CD4-positive, alpha-beta T cell (primary cell): ENCODE measurements around the gene SLC8A2. TPM values are rescaled to one million over a fixed set of nuclear protein-coding genes. Genes with fewer than 3 reads are reported as not detected.

Source experiments
- ATAC-seq: fragments of 200-7000 bp; cut with Tn5 transposase; one replicate; pipeline ENCODE4 v1.10.0; 2022; ENCODE audit warnings: mild to moderate bottlenecking; ENCODE audit not compliant: poor library complexity
- CTCF ChIA-PET: fragments of 350-600 bp; sonication (Branson Sonifier 250); formaldehyde crosslinking; loops from one replicate; lab custom pipeline; 2021; ENCODE audit warnings: antibody characterized with exemption, inconsistent platforms; lab: Charles Lee
- POLR2A ChIA-PET: fragments of 350-600 bp; sonication (Branson Sonifier 250); formaldehyde crosslinking; loops from one replicate; lab custom pipeline; 2021; ENCODE audit warnings: antibody characterized with exemption, inconsistent platforms; lab: Charles Lee
- DNase-seq, 14 experiments: peaks; one replicate each; pipeline ENCODE4 v3.0.0-alpha.2; 2013 to 2020; ENCODE audit warnings: mixed read lengths in 2 of 14
- H3K27ac ChIP-seq, 2 donors: one replicate each; pipeline versions ENCODE4 v1.5.1 to v1.7.0; 2013; ENCODE audit warnings: low read length in 2 of 2, low read depth in 1 of 2, mild to moderate bottlenecking in 1 of 2
- H3K27me3 ChIP-seq, 2 experiments: 1 replicate in 1 of 2; 2 replicates in 1 of 2; pipeline versions ENCODE4 v1.6.1 to v1.7.0; 2013; ENCODE audit warnings: low read length in 2 of 2, control low read depth in 1 of 2, mild to moderate bottlenecking in 1 of 2, moderate library complexity in 1 of 2; ENCODE audit not compliant: insufficient read depth in 2 of 2, control insufficient read depth in 1 of 2
- H3K36me3 ChIP-seq: one replicate; pipeline ENCODE4 v1.6.1; 2013; ENCODE audit warnings: low read length, control low read depth; ENCODE audit not compliant: insufficient read depth
- H3K4me1 ChIP-seq: one replicate; pipeline ENCODE4 v1.6.1; 2013; ENCODE audit warnings: low read length, control low read depth; ENCODE audit not compliant: insufficient read depth
- H3K4me3 ChIP-seq: one replicate; pipeline ENCODE4 v1.5.1; 2013; ENCODE audit warnings: mild to moderate bottlenecking, low read length, moderate library complexity
- H3K9me3 ChIP-seq, 2 experiments: 1 replicate in 1 of 2; 2 replicates in 1 of 2; pipeline versions ENCODE4 v1.6.1 to v1.7.0; 2013; ENCODE audit warnings: low read length in 2 of 2, mild to moderate bottlenecking in 2 of 2, control low read depth in 1 of 2, moderate library complexity in 1 of 2; ENCODE audit not compliant: control insufficient read depth in 1 of 2, insufficient read depth in 1 of 2
- H3K27ac Mint-ChIP-seq: one replicate; pipeline ENCODE4 v1.8.0; 2020; ENCODE audit warnings: mixed read lengths
- H3K27me3 Mint-ChIP-seq: one replicate; pipeline ENCODE4 v1.8.0; 2021; ENCODE audit warnings: mixed read lengths
- H3K36me3 Mint-ChIP-seq: one replicate; pipeline ENCODE4 v1.8.0; 2021; ENCODE audit warnings: low read depth, mixed read lengths
- H3K4me1 Mint-ChIP-seq: one replicate; pipeline ENCODE4 v1.8.0; 2021; ENCODE audit warnings: low read depth, mixed read lengths
- H3K4me3 Mint-ChIP-seq: one replicate; pipeline ENCODE4 v1.8.0; 2020; ENCODE audit warnings: mild to moderate bottlenecking, mixed read lengths
- H3K9me3 Mint-ChIP-seq: one replicate; pipeline ENCODE4 v1.8.0; 2020; ENCODE audit warnings: mixed read lengths
- CTCF ChIP-seq: fragments of 200-600 bp; IDR thresholded peaks from one replicate; pipeline ENCODE4 v1.8.0; 2022; ENCODE audit warnings: antibody characterized with exemption, mild to moderate bottlenecking
- intact Hi-C, 2 experiments: fragments of 100-400 bp; cut with DNase I in 1 of 2; cut with micrococcal nuclease in 1 of 2; formaldehyde crosslinking; loops; one replicate each; pipeline versions ENCODE4 v1.15.1 to v1.9.0; 2023 to 2025; cut with DNase I, micrococcal nuclease
- total RNA-seq, 174 experiments: library from RNA in 2 of 174; stranded (reverse) in 2 of 174; gene quantifications; one replicate each; pipeline ENCODE4 v1.2.3 and lab custom pipeline; 2021 to 2026

The SLC8A2 gene
- total RNA-seq, 2 experiments from 2014 or later, result not detected

- TF ChIP-seq CTCF, result no peak
- Mint-ChIP-seq H3K36me3 (no peaks in the 10 kb centered on the region), H3K27ac (no peak overlapping the region), H3K27me3 (peaks cover 49% of the 10 kb centered on the region), H3K9me3 (no peaks in the 10 kb centered on the region), H3K4me1 (no peaks in the 10 kb centered on the region), H3K4me3 (no peak overlapping the region)
- POLR2A ChIA-PET, result no interaction called here
- CTCF ChIA-PET, result no interaction called here
- intact Hi-C loops, result no loop called here
- ATAC-seq, result no peak
- no peak for DNase-seq
- Histone ChIP-seq H3K9me3 (peaks cover 0 to 14% of the 10 kb centered on the region in 2 experiments), H3K27me3 (peaks cover 23 to 38% of the 10 kb centered on the region in 2 experiments), H3K36me3 (no peaks in the 10 kb centered on the region), H3K27ac (no peak overlapping the region), H3K4me3 (no peak overlapping the region), H3K4me1 (no peaks in the 10 kb centered on the region)
These were observed 69.2 kb downstream of the SLC8A2 start for GRCh38 chr19:47402504-47402903.

GRCh38 chr19:47398707-47399597 lies 72.7 kb downstream of the SLC8A2 start:
- intact Hi-C loops, result no loop called here
- no peaks in the 10 kb centered on the region for H3K36me3 Mint-ChIP-seq
- CTCF ChIA-PET, result no interaction called here

More at GRCh38 chr19:47398707-47399597, 72.7 kb downstream of the SLC8A2 start:
- ATAC-seq (no peak), DNase-seq (no peak)
- H3K4me1 Mint-ChIP-seq, result no peaks in the 10 kb centered on the region
- no peaks in the 10 kb centered on the region for H3K36me3 ChIP-seq
- peaks cover 0 to 5% of the 10 kb centered on the region in 2 experiments for H3K9me3 ChIP-seq
- H3K9me3 Mint-ChIP-seq, result no peaks in the 10 kb centered on the region
- no peak overlapping the region for H3K4me3 Mint-ChIP-seq
- H3K27ac Mint-ChIP-seq, result no peak overlapping the region
- no peak overlapping the region for H3K27ac ChIP-seq
- peaks cover 25% of the 10 kb centered on the region for H3K27me3 Mint-ChIP-seq
- peaks cover 2 to 11% of the 10 kb centered on the region in 2 experiments for H3K27me3 ChIP-seq
- no peaks in the 10 kb centered on the region for H3K4me1 ChIP-seq
- H3K4me3 ChIP-seq, result no peak overlapping the region
- no peak for TF ChIP-seq CTCF
- POLR2A ChIA-PET, result no interaction called here
